Measurements from ENCODE around the gene TFPI. TPM values are rescaled to one million over a fixed set of nuclear protein-coding genes. Genes with fewer than 3 reads are reported as not detected.
A peak's percentile ranks its signal among the peaks of the same experiment; 100 is the strongest.

Gene TFPI
- total and polyA plus RNA-seq, 4 donors = 169 to 253 (median 237) TPM

DNA sequence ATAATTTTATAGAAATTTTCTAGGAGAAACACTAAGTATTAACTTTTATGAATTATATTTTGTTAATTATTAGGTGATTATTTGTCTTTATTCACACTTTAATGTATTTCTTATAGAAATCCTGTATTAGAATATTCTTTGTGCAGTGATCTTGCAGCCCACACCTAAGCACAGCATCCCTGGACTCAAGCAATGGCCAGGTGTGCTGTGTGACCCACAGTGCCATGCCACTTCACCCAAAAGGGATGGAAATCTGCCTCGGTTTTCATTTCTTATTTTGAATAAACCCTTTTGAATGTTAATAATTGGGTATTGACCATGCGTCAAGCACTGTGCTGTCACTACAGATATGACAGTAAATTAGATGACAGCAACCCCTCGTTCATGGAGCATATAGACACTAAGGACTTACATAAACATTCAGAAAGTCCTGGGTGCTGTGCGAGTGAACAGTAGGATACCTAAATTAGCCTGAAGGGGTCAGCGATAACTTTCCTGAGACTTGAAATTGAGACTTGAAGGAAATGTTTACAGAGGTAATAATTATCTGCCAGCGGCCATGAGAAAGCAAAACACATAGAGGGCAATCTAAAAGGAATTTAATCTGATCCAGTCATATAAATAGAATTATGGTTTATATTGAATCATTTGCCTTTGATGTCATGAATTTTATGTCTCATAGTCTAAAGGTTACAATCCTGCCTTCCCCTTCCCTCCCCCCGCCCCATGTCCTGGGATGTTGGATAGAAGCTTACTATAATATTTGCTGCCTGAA, 53.5 kb downstream of the TFPI start:
- ATAC-seq (ENCODE audit: insufficient read depth, low FRiP score) (no peak), DNase-seq (no peak)
- H3K4me1 ChIP-seq (ENCODE audit: control insufficient read depth in 5 of 5, insufficient read depth in 5 of 5, low read length in 5 of 5) = peaks cover 0 to 7% (median 0%) of the 10 kb centered on the region in 5 donors
- WGBS, 2 donors = 50 to 66% methylated on average over 7 of the region's 7 CpGs
- H3K9me3 ChIP-seq (ENCODE audit: control insufficient read depth in 4 of 4, insufficient read depth in 3 of 4, low read length in 3 of 4) = no peaks in the 10 kb centered on the region
- TF ChIP-seq, protein P1, sequence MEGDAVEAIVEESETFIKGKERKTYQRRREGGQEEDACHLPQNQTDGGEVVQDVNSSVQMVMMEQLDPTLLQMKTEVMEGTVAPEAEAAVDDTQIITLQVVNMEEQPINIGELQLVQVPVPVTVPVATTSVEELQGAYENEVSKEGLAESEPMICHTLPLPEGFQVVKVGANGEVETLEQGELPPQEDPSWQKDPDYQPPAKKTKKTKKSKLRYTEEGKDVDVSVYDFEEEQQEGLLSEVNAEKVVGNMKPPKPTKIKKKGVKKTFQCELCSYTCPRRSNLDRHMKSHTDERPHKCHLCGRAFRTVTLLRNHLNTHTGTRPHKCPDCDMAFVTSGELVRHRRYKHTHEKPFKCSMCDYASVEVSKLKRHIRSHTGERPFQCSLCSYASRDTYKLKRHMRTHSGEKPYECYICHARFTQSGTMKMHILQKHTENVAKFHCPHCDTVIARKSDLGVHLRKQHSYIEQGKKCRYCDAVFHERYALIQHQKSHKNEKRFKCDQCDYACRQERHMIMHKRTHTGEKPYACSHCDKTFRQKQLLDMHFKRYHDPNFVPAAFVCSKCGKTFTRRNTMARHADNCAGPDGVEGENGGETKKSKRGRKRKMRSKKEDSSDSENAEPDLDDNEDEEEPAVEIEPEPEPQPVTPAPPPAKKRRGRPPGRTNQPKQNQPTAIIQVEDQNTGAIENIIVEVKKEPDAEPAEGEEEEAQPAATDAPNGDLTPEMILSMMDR (IDR thresholded peaks at IDR 0.05; ENCODE audit: control extremely low read depth, extremely low read depth) = no peak
- H3K27ac ChIP-seq (ENCODE audit: low read depth in 1 of 2, low read length in 1 of 2) = no peak overlapping the region
- H3K4me3 ChIP-seq = no peak overlapping the region
- H3K9ac ChIP-seq (ENCODE audit: insufficient read depth in 1 of 2, low read length in 2 of 2) = no peak overlapping the region
- no peaks in the 10 kb centered on the region for H3K27me3 ChIP-seq (ENCODE audit: control insufficient read depth in 3 of 3, insufficient read depth in 3 of 3, low read length in 2 of 3)
- peaks cover 0 to 6% (median 2%) of the 10 kb centered on the region in 4 donors for H3K36me3 ChIP-seq (ENCODE audit: control insufficient read depth in 4 of 4, insufficient read depth in 4 of 4, low read length in 4 of 4)

DNA sequence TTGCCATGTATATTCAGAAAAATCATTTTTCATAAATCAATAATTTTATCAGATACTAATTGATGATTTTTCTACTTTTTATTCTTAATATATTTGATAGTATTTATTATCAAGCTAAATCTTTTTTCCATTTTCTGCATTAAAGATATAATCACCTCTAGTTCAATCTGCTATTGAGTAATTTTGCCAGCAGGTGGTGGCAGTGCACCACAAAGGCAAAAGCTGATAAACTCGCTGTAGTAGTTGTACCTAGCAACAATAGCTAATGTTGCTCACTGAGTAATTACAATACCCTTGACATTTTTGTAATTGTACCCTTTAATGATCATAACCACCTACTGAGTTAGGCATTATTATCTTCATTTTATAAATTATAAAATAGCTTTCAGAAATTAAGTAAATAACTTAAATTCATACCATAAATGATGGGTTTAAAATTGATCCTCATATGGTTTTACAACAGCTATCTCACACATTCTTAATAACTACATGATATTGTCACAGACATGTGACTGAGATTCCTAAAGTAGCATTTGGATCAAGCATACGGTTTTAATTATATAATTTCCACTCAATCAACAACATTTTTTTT, 54.2 kb downstream of the TFPI start:
- H3K4me1 ChIP-seq (ENCODE audit: control insufficient read depth in 5 of 5, insufficient read depth in 5 of 5, low read length in 5 of 5) = peaks cover 0 to 7% (median 0%) of the 10 kb centered on the region in 5 donors
- 19 to 26% methylated on average over 2 of the region's 2 CpGs for WGBS, 2 donors
- H3K36me3 ChIP-seq (ENCODE audit: control insufficient read depth in 4 of 4, insufficient read depth in 4 of 4, low read length in 4 of 4) = peaks cover 0 to 11% (median 5%) of the 10 kb centered on the region in 4 donors
- TF ChIP-seq, protein P1 (IDR thresholded peaks at IDR 0.05; ENCODE audit: control extremely low read depth, extremely low read depth) = peak; percentile 89
- H3K27me3 ChIP-seq (ENCODE audit: control insufficient read depth in 3 of 3, insufficient read depth in 3 of 3, low read length in 2 of 3) = no peaks in the 10 kb centered on the region
- DNase-seq = peak; percentile 66 to 80 (median 78)
- H3K9ac ChIP-seq (ENCODE audit: insufficient read depth in 1 of 2, low read length in 2 of 2) = no peak overlapping the region
- no peaks in the 10 kb centered on the region for H3K9me3 ChIP-seq (ENCODE audit: control insufficient read depth in 4 of 4, insufficient read depth in 3 of 4, low read length in 3 of 4)
- H3K4me3 ChIP-seq = no peak overlapping the region
- H3K27ac ChIP-seq (ENCODE audit: low read depth in 1 of 2, low read length in 1 of 2) = no peak overlapping the region
- peak; percentile 81 for ATAC-seq (ENCODE audit: insufficient read depth, low FRiP score)

DNA sequence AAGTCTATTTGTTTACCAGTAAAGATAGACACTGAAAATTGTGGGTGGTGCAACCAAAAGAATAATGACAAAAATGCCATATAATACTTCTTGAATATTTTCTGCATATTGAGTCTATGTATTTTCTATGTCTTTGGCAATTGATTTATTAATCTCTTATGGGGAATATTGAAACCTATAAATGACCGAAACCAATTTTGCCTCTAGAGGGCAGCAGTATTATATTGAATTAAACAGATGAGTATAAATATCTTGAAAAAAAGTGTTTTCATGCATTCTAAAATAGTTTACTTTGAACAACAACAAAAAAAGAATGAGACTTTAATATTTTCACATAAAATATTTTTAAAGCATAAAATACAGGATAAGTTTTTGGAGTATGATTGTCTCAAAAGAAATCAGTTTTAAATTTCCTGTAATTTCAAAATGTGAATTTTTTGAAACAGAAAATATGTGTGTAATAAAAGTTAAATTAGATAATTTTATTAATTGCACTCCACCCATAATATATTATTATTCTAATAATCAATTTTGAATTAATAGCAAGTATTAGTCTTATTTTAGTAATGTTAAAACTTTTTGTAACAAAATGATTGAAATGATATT, 56.3 kb downstream of the TFPI start:
- Histone ChIP-seq H3K9ac (ENCODE audit: insufficient read depth in 1 of 2, low read length in 2 of 2) (no peak overlapping the region), H3K27ac (ENCODE audit: low read depth in 1 of 2, low read length in 1 of 2) (no peak overlapping the region), H3K27me3 (ENCODE audit: control insufficient read depth in 3 of 3, insufficient read depth in 3 of 3, low read length in 2 of 3) (no peaks in the 10 kb centered on the region), H3K36me3 (ENCODE audit: control insufficient read depth in 4 of 4, insufficient read depth in 4 of 4, low read length in 4 of 4) (peaks cover 0 to 18% (median 12%) of the 10 kb centered on the region in 4 donors), H3K4me1 (ENCODE audit: control insufficient read depth in 5 of 5, insufficient read depth in 5 of 5, low read length in 5 of 5) (peaks cover 0 to 2% (median 0%) of the 10 kb centered on the region in 5 donors), H3K9me3 (ENCODE audit: control insufficient read depth in 4 of 4, insufficient read depth in 3 of 4, low read length in 3 of 4) (peaks cover 0 to 4% (median 0%) of the 10 kb centered on the region in 4 donors), H3K4me3 (no peak overlapping the region)
- ATAC-seq (ENCODE audit: insufficient read depth, low FRiP score) (no peak), DNase-seq (no peak)
- TF ChIP-seq, protein P1 (IDR thresholded peaks at IDR 0.05; ENCODE audit: control extremely low read depth, extremely low read depth) = peak; percentile 6
- WGBS, 2 donors = 30 to 48% methylated on average over 1 of the region's 1 CpG
